Fibroblast of villous mesenchyme (primary cell): ENCODE results near the gene IL17B. TPM values are rescaled to one million over a fixed set of nuclear protein-coding genes. Genes with fewer than 3 reads are reported as not detected.
A peak's percentile ranks its signal among the peaks of the same experiment; 100 is the strongest.

Source experiments
- DNase-seq: peaks from one replicate; pipeline ENCODE4 v3.0.0-alpha.2; 2010; ENCODE audit warnings: low read depth
- H3K4me3 ChIP-seq: 2 replicates; pipeline ENCODE4 v1.5.1; 2011; ENCODE audit warnings: low read depth, mild to moderate bottlenecking, low read length
- CTCF ChIP-seq: IDR thresholded peaks from 2 replicates; pipeline ENCODE4 v1.5.1; 2012; ENCODE audit warnings: low read depth, mild to moderate bottlenecking, low read length; ENCODE audit not compliant: insufficient read depth
- total RNA-seq: library from RNA; depleted of rRNA; stranded (reverse); fragments of >200 nt; gene quantifications from 2 replicates; pipeline ENCODE4 v1.2.3, GENCODE V29; 2012

IL17B gene
- total RNA-seq, 1 donor: not detected

DNA sequence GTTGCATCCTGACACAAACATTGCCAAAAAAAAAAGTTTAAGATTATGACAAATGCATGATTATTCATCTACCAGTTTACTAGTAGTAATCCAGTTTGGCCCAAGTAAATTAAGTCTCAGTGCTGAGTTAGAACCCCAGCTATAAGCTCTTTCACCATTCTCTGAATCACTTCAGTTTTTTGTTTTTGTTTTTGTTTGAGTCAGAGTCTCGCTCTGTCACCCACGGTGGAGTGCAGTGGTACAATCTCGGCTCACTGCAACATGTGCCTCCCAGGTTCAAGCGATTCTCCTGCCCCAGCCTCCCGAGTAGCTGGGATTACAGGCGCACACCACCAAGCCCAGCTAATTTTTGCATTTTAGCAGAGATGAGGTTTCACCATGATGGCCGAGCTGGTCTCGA is 22.7 kb downstream of the IL17B start:
- no peak overlapping the region for H3K4me3 ChIP-seq
- no peak for TF ChIP-seq CTCF
- DNase-seq: no peak

GRCh38 chr5:149355688-149356087 is 23.4 kb downstream of the IL17B start:
- TF ChIP-seq CTCF: no peak
- H3K4me3 ChIP-seq: no peak overlapping the region
- DNase-seq: no peak

DNA sequence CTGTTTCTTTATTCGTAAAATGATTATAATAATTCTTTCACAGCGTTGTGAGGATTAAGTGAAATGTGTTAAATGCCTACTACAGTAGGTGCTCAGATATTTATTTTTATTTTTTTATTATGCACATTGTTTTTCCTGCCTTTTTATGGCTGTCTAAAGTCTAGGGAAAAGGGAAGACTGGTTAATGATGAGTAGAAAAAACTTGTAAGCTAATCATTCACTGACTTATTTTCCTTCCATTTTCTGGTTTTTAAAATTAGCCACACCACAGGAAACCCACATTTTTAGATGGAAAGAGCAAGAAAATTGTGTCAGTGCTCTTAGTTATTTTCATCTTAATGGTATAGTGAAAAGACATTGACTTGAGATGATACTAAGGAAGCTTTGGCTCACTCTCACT is 25.2 kb downstream of the IL17B start:
- no peak for DNase-seq
- no peak overlapping the region for H3K4me3 ChIP-seq
- TF ChIP-seq CTCF: no peak

DNA sequence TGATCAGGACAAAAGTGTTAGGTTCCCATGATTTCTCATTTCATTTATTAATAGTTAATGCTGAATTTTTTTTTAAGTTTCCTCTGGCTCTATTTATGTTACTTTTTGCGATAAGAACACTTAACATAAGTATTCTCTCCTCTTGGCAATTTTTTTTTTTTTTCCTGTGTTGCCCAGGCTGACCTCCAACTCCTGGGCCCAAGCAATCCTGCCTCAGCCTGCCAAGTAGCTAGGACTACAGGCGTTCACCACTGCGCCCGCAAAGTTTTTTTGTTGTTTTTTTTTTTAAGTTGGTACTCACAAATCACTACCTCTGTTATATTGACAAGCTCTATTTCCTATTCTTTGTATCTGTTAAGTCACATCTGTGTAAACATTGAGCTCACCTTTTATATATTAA is 26.9 kb downstream of the IL17B start:
- H3K4me3 ChIP-seq: no peak overlapping the region
- DNase-seq: no peak
- no peak for TF ChIP-seq CTCF

GRCh38 chr5:149349382-149349781 is 29.7 kb downstream of the IL17B start:
- DNase-seq: no peak
- H3K4me3 ChIP-seq: no peak overlapping the region
- TF ChIP-seq CTCF: no peak

GRCh38 chr5:149348518-149348917 is 30.6 kb downstream of the IL17B start:
- no peak overlapping the region for H3K4me3 ChIP-seq
- TF ChIP-seq CTCF: no peak
- DNase-seq: no peak

GRCh38 chr5:149345892-149346222 is 33.2 kb downstream of the IL17B start:
- DNase-seq: peak; percentile 61
- no peak for TF ChIP-seq CTCF
- H3K4me3 ChIP-seq: peak overlapping the region; percentile 96
